Right atrium auricular region (tissue), 2 donors: Measurements from ENCODE around the gene SOX1. TPM values are rescaled to one million over a fixed set of nuclear protein-coding genes. Genes with fewer than 3 reads are reported as not detected.

ENCODE experiments used
- DNase-seq: peaks from one replicate; pipeline ENCODE4 v3.0.0-alpha.2; 2019; ENCODE audit warnings: low spot score
- H3K27ac ChIP-seq, 2 donors: fragments of 200-600 bp; sonication (generic); 1 replicate in 1 of 2; 2 replicates in 1 of 2; pipeline ENCODE4 v1.5.1; 2016 to 2019
- H3K27me3 ChIP-seq, 2 donors: fragments of 200-600 bp; sonication (generic); one replicate each; pipeline versions ENCODE4 v1.5.1 to v1.6.0; 2017 to 2019
- H3K36me3 ChIP-seq: fragments of 200-600 bp; sonication (generic); one replicate; pipeline ENCODE4 v1.5.1; 2016
- H3K4me1 ChIP-seq, 2 donors: fragments of 200-600 bp; sonication (generic); one replicate each; pipeline versions ENCODE4 v1.5.1 to v1.6.0; 2017 to 2019
- H3K4me3 ChIP-seq, 2 donors: fragments of 200-600 bp; sonication (generic); 1 replicate in 1 of 2; 2 replicates in 1 of 2; pipeline ENCODE4 v1.5.1; 2017 to 2019; ENCODE audit warnings: mild to moderate bottlenecking in 1 of 2, moderate library complexity in 1 of 2
- H3K9me3 ChIP-seq, 2 donors: fragments of 200-600 bp; sonication (generic); one replicate each; pipeline ENCODE4 v1.5.1; 2019
- total RNA-seq, 2 donors: library from RNA; depleted of rRNA; stranded (reverse); fragments of >200 nt; gene quantifications; one replicate each; pipeline ENCODE4 v1.1.0, GENCODE V29; 2016
- TF ChIP-seq, protein P1 (sequence below), 2 donors: fragments of 200-600 bp; sonication (generic); IDR thresholded peaks; one replicate each; pipeline ENCODE4 v1.5.1; 2019; ENCODE audit warnings: antibody characterized with exemption in 2 of 2

SOX1 gene
- total RNA-seq, 2 donors from 2014 or later = not detected

GRCh38 chr13:112069061-112069844, 2.3 kb downstream of the SOX1 start:
- DNase-seq = no peak
- H3K4me1 ChIP-seq = peaks cover 0 to 34% of the 10 kb centered on the region in 2 donors
- peaks cover 36 to 61% of the 10 kb centered on the region in 2 donors for H3K27me3 ChIP-seq
- no peaks in the 10 kb centered on the region for H3K9me3 ChIP-seq
- TF ChIP-seq, protein P1, sequence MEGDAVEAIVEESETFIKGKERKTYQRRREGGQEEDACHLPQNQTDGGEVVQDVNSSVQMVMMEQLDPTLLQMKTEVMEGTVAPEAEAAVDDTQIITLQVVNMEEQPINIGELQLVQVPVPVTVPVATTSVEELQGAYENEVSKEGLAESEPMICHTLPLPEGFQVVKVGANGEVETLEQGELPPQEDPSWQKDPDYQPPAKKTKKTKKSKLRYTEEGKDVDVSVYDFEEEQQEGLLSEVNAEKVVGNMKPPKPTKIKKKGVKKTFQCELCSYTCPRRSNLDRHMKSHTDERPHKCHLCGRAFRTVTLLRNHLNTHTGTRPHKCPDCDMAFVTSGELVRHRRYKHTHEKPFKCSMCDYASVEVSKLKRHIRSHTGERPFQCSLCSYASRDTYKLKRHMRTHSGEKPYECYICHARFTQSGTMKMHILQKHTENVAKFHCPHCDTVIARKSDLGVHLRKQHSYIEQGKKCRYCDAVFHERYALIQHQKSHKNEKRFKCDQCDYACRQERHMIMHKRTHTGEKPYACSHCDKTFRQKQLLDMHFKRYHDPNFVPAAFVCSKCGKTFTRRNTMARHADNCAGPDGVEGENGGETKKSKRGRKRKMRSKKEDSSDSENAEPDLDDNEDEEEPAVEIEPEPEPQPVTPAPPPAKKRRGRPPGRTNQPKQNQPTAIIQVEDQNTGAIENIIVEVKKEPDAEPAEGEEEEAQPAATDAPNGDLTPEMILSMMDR (IDR thresholded peaks at IDR 0.05) = no peak
- no peaks in the 10 kb centered on the region for H3K36me3 ChIP-seq
- H3K27ac ChIP-seq = no peak overlapping the region
- H3K4me3 ChIP-seq = no peak overlapping the region

- Histone ChIP-seq H3K4me1 (peaks cover 0 to 34% of the 10 kb centered on the region in 2 donors), H3K36me3 (no peaks in the 10 kb centered on the region), H3K9me3 (no peaks in the 10 kb centered on the region), H3K4me3 (no peak overlapping the region), H3K27me3 (peaks cover 39 to 67% of the 10 kb centered on the region in 2 donors), H3K27ac (no peak overlapping the region)
- TF ChIP-seq, protein P1 (IDR thresholded peaks at IDR 0.05) = no peak
- DNase-seq = no peak
These were observed 2.9 kb downstream of the SOX1 start for GRCh38 chr13:112069845-112070251.

DNA sequence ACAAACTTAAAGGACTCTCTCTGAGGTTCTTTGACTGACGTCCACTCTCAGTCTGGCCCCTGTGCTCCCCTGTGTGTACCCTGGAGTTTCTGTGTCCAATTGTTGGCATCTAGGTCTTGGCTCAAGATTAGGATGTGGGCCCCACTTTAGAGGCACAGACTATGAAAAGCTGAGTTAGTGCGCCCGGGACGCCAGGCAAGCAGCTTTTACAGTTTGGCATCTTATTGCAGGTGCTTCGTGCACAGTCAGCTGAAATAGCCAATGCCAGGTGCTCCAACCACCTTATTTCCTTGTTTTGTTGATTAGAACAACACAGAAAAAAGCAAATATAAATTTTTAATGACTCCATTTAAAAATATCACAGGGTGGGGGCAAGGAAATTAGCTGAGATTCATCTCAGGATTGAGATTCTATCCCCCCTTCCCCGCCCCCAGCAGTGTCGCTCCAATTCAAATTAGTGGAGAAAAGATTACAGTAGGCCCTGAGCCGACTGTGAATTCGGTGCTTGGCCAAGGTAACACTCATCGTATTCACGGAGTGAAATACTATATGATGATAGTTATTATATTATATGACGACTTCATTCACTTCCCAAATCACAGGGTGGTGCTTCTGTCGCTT, 4.3 kb downstream of the SOX1 start:
- no peak overlapping the region for H3K27ac ChIP-seq
- no peaks in the 10 kb centered on the region for H3K36me3 ChIP-seq
- H3K9me3 ChIP-seq = no peaks in the 10 kb centered on the region
- no peak overlapping the region for H3K4me3 ChIP-seq
- TF ChIP-seq, protein P1 (IDR thresholded peaks at IDR 0.05) = no peak
- H3K27me3 ChIP-seq = peaks cover 33 to 73% of the 10 kb centered on the region in 2 donors
- H3K4me1 ChIP-seq = peaks cover 0 to 28% of the 10 kb centered on the region in 2 donors
- DNase-seq = no peak

GRCh38 chr13:112071723-112072533, 5.0 kb downstream of the SOX1 start:
- Histone ChIP-seq H3K4me1 (peaks cover 0 to 23% of the 10 kb centered on the region in 2 donors), H3K9me3 (no peaks in the 10 kb centered on the region), H3K4me3 (peak overlapping the region in 1 of 2 donors; percentile 27), H3K27ac (no peak overlapping the region), H3K27me3 (peaks cover 32 to 70% of the 10 kb centered on the region in 2 donors), H3K36me3 (no peaks in the 10 kb centered on the region)
- TF ChIP-seq, protein P1 (IDR thresholded peaks at IDR 0.05) = no peak
- DNase-seq = no peak

- peaks cover 32 to 71% of the 10 kb centered on the region in 2 donors for H3K27me3 ChIP-seq
- peak overlapping the region in 1 of 2 donors; percentile 27 for H3K4me3 ChIP-seq
These were observed 5.7 kb downstream of the SOX1 start for GRCh38 chr13:112072534-112073244.

More at GRCh38 chr13:112072534-112073244, 5.7 kb downstream of the SOX1 start:
- DNase-seq = no peak
- TF ChIP-seq, protein P1 (IDR thresholded peaks at IDR 0.05) = no peak
- Histone ChIP-seq H3K36me3 (no peaks in the 10 kb centered on the region), H3K4me1 (peaks cover 0 to 18% of the 10 kb centered on the region in 2 donors), H3K27ac (no peak overlapping the region), H3K9me3 (no peaks in the 10 kb centered on the region)
